H9 (cell line): ENCODE results near the gene MLC1. TPM values are rescaled to one million over a fixed set of nuclear protein-coding genes. Genes with fewer than 3 reads are reported as not detected.

Experiments used
- DNase-seq: peaks from one replicate; pipeline ENCODE4 v3.0.0-alpha.2; 2017
- H2AFZ ChIP-seq: one replicate; pipeline ENCODE4 v1.6.1; 2013; ENCODE audit warnings: mild to moderate bottlenecking, low read length, control low read depth, moderate library complexity
- H2AK5ac ChIP-seq: 2 replicates; pipeline ENCODE4 v1.6.1; 2013; ENCODE audit warnings: low read length, control low read depth, mixed read lengths; ENCODE audit not compliant: insufficient read length
- H2BK120ac ChIP-seq: one replicate; pipeline ENCODE4 v1.6.1; 2013; ENCODE audit warnings: low read depth, mild to moderate bottlenecking, low read length, control low read depth, inconsistent platforms; ENCODE audit not compliant: poor library complexity, severe bottlenecking
- H2BK12ac ChIP-seq: 2 replicates; pipeline ENCODE4 v1.6.1; 2013; ENCODE audit warnings: low read length, control low read depth, mixed read lengths, low read depth; ENCODE audit not compliant: insufficient read length
- H2BK15ac ChIP-seq: 2 replicates; pipeline ENCODE4 v1.6.1; 2013; ENCODE audit warnings: low read depth, low read length, control low read depth
- H2BK20ac ChIP-seq: one replicate; pipeline ENCODE4 v1.6.1; 2013; ENCODE audit warnings: low read depth, mild to moderate bottlenecking, low read length, control low read depth, inconsistent platforms; ENCODE audit not compliant: poor library complexity, severe bottlenecking
- H2BK5ac ChIP-seq: 2 replicates; pipeline ENCODE4 v1.6.1; 2013; ENCODE audit warnings: low read length, control low read depth, mixed read lengths; ENCODE audit not compliant: insufficient read length
- H3K14ac ChIP-seq: 2 replicates; pipeline ENCODE4 v1.6.1; 2013; ENCODE audit warnings: low read length, control low read depth; ENCODE audit not compliant: insufficient read depth
- H3K18ac ChIP-seq: 2 replicates; pipeline ENCODE4 v1.6.1; 2013; ENCODE audit warnings: low read depth, mild to moderate bottlenecking, mixed read lengths, low read length, control low read depth; ENCODE audit not compliant: insufficient read length
- H3K23ac ChIP-seq: 2 replicates; pipeline ENCODE4 v1.6.1; 2013; ENCODE audit warnings: low read length, control low read depth, mixed read lengths, low read depth; ENCODE audit not compliant: insufficient read length
- H3K23me2 ChIP-seq: 2 replicates; pipeline ENCODE4 v1.6.1; 2013; ENCODE audit warnings: low read depth, mild to moderate bottlenecking, mixed read lengths, low read length, control low read depth; ENCODE audit not compliant: insufficient read length, poor library complexity, severe bottlenecking
- H3K27ac ChIP-seq: 2 replicates; pipeline ENCODE4 v1.5.1; 2013; ENCODE audit warnings: low read length, control low read depth, mixed read lengths, low read depth; ENCODE audit not compliant: insufficient read length
- H3K27me3 ChIP-seq: 2 replicates; pipeline ENCODE4 v1.6.1; 2013; ENCODE audit warnings: low read length, control low read depth, inconsistent platforms; ENCODE audit not compliant: insufficient read depth
- H3K4ac ChIP-seq: 2 replicates; pipeline ENCODE4 v1.6.1; 2013; ENCODE audit warnings: low read depth, mild to moderate bottlenecking, control low read depth, inconsistent platforms, low read length, moderate library complexity
- H3K4me1 ChIP-seq: 2 replicates; pipeline ENCODE4 v1.6.1; 2013; ENCODE audit warnings: low read length, control low read depth, inconsistent platforms; ENCODE audit not compliant: insufficient read depth
- H3K4me2 ChIP-seq: 2 replicates; pipeline ENCODE4 v1.6.1; 2013; ENCODE audit warnings: low read length, control low read depth, mixed read lengths; ENCODE audit not compliant: insufficient read length, insufficient read depth
- H3K56ac ChIP-seq: 2 replicates; pipeline ENCODE4 v1.6.1; 2013; ENCODE audit warnings: low read depth, mild to moderate bottlenecking, mixed read lengths, low read length, control low read depth; ENCODE audit not compliant: insufficient read length
- H3K79me1 ChIP-seq: 2 replicates; pipeline ENCODE4 v1.6.1; 2013; ENCODE audit warnings: low read depth, mild to moderate bottlenecking, moderate library complexity, low read length, control low read depth, inconsistent platforms; ENCODE audit not compliant: insufficient read depth, poor library complexity, severe bottlenecking
- H3K79me2 ChIP-seq: 2 replicates; pipeline ENCODE4 v1.6.1; 2013; ENCODE audit warnings: low read length, control low read depth, inconsistent platforms; ENCODE audit not compliant: insufficient read depth
- H3K9ac ChIP-seq: 2 replicates; pipeline ENCODE4 v1.6.1; 2013; ENCODE audit warnings: low read length, control low read depth, mixed read lengths; ENCODE audit not compliant: insufficient read length; ENCODE audit errors: extremely low read depth
- H3K9me3 ChIP-seq: one replicate; pipeline ENCODE4 v1.6.1; 2013; ENCODE audit warnings: low read depth, low read length, inconsistent platforms; ENCODE audit not compliant: control insufficient read depth
- H3T11ph ChIP-seq: one replicate; pipeline ENCODE4 v1.6.1; 2013; ENCODE audit warnings: mild to moderate bottlenecking, low read length, control low read depth, inconsistent platforms
- H4K20me1 ChIP-seq: one replicate; pipeline ENCODE4 v1.6.1; 2013; ENCODE audit not compliant: control insufficient read depth, insufficient read length, insufficient read depth
- H4K5ac ChIP-seq: 2 replicates; pipeline ENCODE4 v1.6.1; 2013; ENCODE audit warnings: low read depth, mild to moderate bottlenecking, mixed read lengths, low read length, control low read depth; ENCODE audit not compliant: insufficient read length
- H4K8ac ChIP-seq: replicated peaks from 2 replicates; pipeline ENCODE4 v1.6.1; 2013; ENCODE audit warnings: low read length, control low read depth, mixed read lengths, low read depth; ENCODE audit not compliant: insufficient read length
- H4K91ac ChIP-seq: 2 replicates; pipeline ENCODE4 v1.6.1; 2013; ENCODE audit warnings: low read depth, mild to moderate bottlenecking, moderate library complexity, mixed read lengths, low read length, control low read depth; ENCODE audit not compliant: insufficient read length
- H3K27ac Mint-ChIP-seq, 3 experiments: 2 replicates in 2 of 3; 3 replicates in 1 of 3; pipeline ENCODE4 v1.8.0; 2020 to 2021; ENCODE audit warnings: mixed read lengths in 3 of 3, mild to moderate bottlenecking in 1 of 3, moderate library complexity in 1 of 3
- H3K27me3 Mint-ChIP-seq: 2 replicates; pipeline ENCODE4 v1.8.0; 2021; ENCODE audit warnings: low read depth, mild to moderate bottlenecking, moderate library complexity, mixed read lengths
- H3K36me3 Mint-ChIP-seq, 3 experiments: 2 replicates in 2 of 3; 3 replicates in 1 of 3; pipeline ENCODE4 v1.8.0; 2020 to 2021; ENCODE audit warnings: low read depth in 3 of 3, mixed read lengths in 3 of 3; ENCODE audit not compliant: insufficient read depth in 1 of 3
- H3K4me1 Mint-ChIP-seq, 2 experiments: 2 replicates each; pipeline ENCODE4 v1.8.0; 2020; ENCODE audit warnings: mixed read lengths in 2 of 2
- H3K4me3 Mint-ChIP-seq, 2 experiments: 2 replicates in 1 of 2; 3 replicates in 1 of 2; pipeline ENCODE4 v1.8.0; 2020 to 2021; ENCODE audit warnings: mild to moderate bottlenecking in 2 of 2, mixed read lengths in 2 of 2, moderate library complexity in 1 of 2
- H3K9me3 Mint-ChIP-seq, 2 experiments: 2 replicates in 1 of 2; 3 replicates in 1 of 2; pipeline ENCODE4 v1.8.0; 2020; ENCODE audit warnings: mild to moderate bottlenecking in 2 of 2, mixed read lengths in 2 of 2, moderate library complexity in 1 of 2
- WGBS: extraction: QIAGEN DNeasy Blood & Tissue Kit; methylation state at CpG from one replicate; pipeline ENCODE4 v1.1.7; 2013; ENCODE audit warnings: missing lambda C conversion rate, low lambda C conversion rate, mixed read lengths; ENCODE audit not compliant: insufficient read length; ENCODE audit errors: extremely low coverage; 5-methylcytosine and 5-hydroxymethylcytosine counted together
- total RNA-seq: library from RNA; stranded (reverse); gene quantifications from 2 replicates; pipeline ENCODE4 v1.2.1, GENCODE V29; 2021
- TF ChIP-seq, protein P1 (sequence below): fragments of 200-600 bp; sonication (generic); conservative IDR thresholded peaks from 3 replicates; pipeline ENCODE4 v1.8.0; 2021; ENCODE audit warnings: antibody characterized with exemption, mild to moderate bottlenecking

The MLC1 gene
- total RNA-seq, 1 experiment from 2014 or later = not detected

- Histone ChIP-seq H3T11ph (no peak overlapping the region), H3K79me1 (no peaks in the 10 kb centered on the region), H3K9ac (no peak overlapping the region), H2BK15ac (no peak overlapping the region), H2BK12ac (no peak overlapping the region), H4K5ac (no peak overlapping the region), H3K4me2 (no peak overlapping the region), H3K4ac (no peak overlapping the region), H4K91ac (no peak overlapping the region), H2AK5ac (no peak overlapping the region), H3K79me2 (no peaks in the 10 kb centered on the region), H2BK20ac (no peak overlapping the region), H3K23me2 (no peaks in the 10 kb centered on the region), H3K18ac (no peak overlapping the region), H3K9me3 (no peaks in the 10 kb centered on the region), H2AFZ (no peak overlapping the region), H3K14ac (no peak overlapping the region), H2BK5ac (no peak overlapping the region), H3K27me3 (no peaks in the 10 kb centered on the region), H3K23ac (no peak overlapping the region), H3K56ac (no peak overlapping the region), H3K27ac (no peak overlapping the region), H3K4me1 (no peaks in the 10 kb centered on the region), H4K8ac (no peak overlapping the region), H4K20me1 (no peaks in the 10 kb centered on the region), H2BK120ac (no peak overlapping the region)
- no peak overlapping the region for H3K27ac Mint-ChIP-seq
- H3K27me3 Mint-ChIP-seq = peaks cover 11% of the 10 kb centered on the region
- H3K36me3 Mint-ChIP-seq = no peaks in the 10 kb centered on the region
- TF ChIP-seq, protein P1, sequence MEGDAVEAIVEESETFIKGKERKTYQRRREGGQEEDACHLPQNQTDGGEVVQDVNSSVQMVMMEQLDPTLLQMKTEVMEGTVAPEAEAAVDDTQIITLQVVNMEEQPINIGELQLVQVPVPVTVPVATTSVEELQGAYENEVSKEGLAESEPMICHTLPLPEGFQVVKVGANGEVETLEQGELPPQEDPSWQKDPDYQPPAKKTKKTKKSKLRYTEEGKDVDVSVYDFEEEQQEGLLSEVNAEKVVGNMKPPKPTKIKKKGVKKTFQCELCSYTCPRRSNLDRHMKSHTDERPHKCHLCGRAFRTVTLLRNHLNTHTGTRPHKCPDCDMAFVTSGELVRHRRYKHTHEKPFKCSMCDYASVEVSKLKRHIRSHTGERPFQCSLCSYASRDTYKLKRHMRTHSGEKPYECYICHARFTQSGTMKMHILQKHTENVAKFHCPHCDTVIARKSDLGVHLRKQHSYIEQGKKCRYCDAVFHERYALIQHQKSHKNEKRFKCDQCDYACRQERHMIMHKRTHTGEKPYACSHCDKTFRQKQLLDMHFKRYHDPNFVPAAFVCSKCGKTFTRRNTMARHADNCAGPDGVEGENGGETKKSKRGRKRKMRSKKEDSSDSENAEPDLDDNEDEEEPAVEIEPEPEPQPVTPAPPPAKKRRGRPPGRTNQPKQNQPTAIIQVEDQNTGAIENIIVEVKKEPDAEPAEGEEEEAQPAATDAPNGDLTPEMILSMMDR = no peak
- WGBS = no CpG with 5 or more reads among the region's 9 CpGs
- H3K4me3 Mint-ChIP-seq = no peak overlapping the region
- no peaks in the 10 kb centered on the region for H3K9me3 Mint-ChIP-seq
- no peak for DNase-seq
- peaks cover 8 to 14% of the 10 kb centered on the region in 2 experiments; a peak in 3 of 4 replicates for H3K4me1 Mint-ChIP-seq
These were observed 6.5 kb downstream of the MLC1 start for GRCh38 chr22:50078761-50079160.
